Neural progenitor cell (in vitro differentiated cells): Measurements from ENCODE around the gene CD248.

Experiments used
- EZH2 ChIP-seq: fragments of 200-600 bp; sonication (generic); IDR thresholded peaks from 2 replicates; pipeline ENCODE4 v1.6.1; 2017; ENCODE audit warnings: antibody characterized with exemption, mild to moderate bottlenecking, moderate library complexity
- EZH2phosphoT487 ChIP-seq: fragments of 200-600 bp; sonication (generic); IDR thresholded peaks from 2 replicates; pipeline ENCODE4 v1.6.1; 2017; ENCODE audit warnings: antibody characterized with exemption
- TF ChIP-seq, protein P1 (sequence below): fragments of 200-600 bp; sonication (generic); IDR thresholded peaks from 2 replicates; pipeline ENCODE4 v1.5.1; 2017; ENCODE audit warnings: antibody characterized with exemption, mild to moderate bottlenecking

DNA sequence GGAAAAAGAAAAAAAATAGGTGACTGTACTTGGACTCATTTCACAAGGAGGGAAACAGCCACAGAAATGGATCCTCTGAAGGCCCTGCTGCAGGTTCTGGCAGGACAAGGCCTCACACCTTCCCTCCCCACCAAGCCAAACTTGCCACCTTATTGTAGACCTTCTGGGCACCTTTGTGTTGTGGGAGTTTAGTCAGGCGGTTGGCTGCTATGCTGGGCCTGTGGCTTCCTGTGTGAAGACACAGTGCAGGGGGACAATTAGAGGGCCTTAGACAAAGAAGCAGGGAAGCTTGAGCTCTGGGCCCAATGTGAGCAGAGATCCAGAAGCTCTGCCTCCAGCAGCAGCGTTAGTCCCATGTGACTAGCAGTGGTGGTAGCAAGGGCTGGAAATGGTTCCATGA is 44.2 kb downstream of the CD248 start:
- TF ChIP-seq, protein P1, sequence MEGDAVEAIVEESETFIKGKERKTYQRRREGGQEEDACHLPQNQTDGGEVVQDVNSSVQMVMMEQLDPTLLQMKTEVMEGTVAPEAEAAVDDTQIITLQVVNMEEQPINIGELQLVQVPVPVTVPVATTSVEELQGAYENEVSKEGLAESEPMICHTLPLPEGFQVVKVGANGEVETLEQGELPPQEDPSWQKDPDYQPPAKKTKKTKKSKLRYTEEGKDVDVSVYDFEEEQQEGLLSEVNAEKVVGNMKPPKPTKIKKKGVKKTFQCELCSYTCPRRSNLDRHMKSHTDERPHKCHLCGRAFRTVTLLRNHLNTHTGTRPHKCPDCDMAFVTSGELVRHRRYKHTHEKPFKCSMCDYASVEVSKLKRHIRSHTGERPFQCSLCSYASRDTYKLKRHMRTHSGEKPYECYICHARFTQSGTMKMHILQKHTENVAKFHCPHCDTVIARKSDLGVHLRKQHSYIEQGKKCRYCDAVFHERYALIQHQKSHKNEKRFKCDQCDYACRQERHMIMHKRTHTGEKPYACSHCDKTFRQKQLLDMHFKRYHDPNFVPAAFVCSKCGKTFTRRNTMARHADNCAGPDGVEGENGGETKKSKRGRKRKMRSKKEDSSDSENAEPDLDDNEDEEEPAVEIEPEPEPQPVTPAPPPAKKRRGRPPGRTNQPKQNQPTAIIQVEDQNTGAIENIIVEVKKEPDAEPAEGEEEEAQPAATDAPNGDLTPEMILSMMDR = no peak
- TF ChIP-seq EZH2 (no peak), EZH2phosphoT487 (no peak)
